SIG-M5 treated with dmso at 0.1 percent for 504 hours (cell line): ENCODE results near the gene ARMC10.
"Not testable (repeated sequence)": the region's sequence is repeated elsewhere in the genome, so short reads cannot be mapped to it uniquely, and the experiment has no call there.

Experiments used
- DNase-seq: peaks from one replicate; lab custom pipeline; 2025; ENCODE audit not compliant: unreplicated experiment; lab: John Stamatoyannopoulos, UW

ARMC10 gene

DNA sequence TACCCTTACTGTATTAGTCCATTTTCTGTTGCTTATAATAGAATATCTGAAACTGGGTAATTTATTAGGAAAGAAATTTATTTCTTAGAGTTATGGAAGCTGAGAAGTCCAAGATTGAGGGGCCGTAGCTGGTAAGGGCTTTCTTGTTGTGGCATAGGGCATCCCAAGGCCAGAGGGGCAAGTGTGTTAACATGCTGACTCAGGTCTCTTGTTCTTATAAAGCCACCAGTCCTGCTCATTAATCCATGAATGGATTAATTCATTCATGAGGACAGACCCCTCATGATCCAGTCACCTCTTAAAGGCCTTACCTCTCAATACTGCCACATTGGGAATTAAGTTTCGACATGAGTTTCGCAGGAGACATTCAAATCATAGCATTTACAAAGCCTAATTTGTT lies 2.4 kb downstream of the ARMC10 start:
- DNase-seq = no peak

DNA sequence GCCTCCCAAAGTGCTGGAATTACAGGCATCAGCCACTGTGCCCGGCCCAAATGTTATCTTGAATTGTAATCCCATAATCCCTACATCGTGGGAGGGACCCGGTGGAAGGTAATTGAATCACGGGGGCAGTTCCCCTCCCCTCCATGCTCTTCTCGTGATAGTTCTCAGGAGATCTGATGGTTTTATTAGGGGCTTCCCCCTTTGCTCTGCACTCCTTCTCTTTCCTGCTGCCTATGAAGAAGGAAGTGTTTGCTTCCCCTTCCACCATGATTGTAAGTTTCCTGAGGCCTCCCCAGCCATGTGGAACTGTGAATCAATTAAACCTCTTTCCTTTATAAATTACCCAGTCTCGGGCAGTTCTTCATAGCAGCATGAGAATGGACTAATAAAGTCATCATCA lies 3.3 kb downstream of the ARMC10 start:
- DNase-seq = not testable (repeated sequence)

- DNase-seq = no peak
Observed at GRCh38 chr7:103079836-103080235, 4.9 kb downstream of the ARMC10 start.

GRCh38 chr7:103080923-103081322 lies 6.0 kb downstream of the ARMC10 start:
- DNase-seq = no peak

- no peak for DNase-seq
Observed at GRCh38 chr7:103082497-103082896, 7.6 kb downstream of the ARMC10 start.

GRCh38 chr7:103083210-103083609 lies 8.3 kb downstream of the ARMC10 start:
- no peak for DNase-seq

DNA sequence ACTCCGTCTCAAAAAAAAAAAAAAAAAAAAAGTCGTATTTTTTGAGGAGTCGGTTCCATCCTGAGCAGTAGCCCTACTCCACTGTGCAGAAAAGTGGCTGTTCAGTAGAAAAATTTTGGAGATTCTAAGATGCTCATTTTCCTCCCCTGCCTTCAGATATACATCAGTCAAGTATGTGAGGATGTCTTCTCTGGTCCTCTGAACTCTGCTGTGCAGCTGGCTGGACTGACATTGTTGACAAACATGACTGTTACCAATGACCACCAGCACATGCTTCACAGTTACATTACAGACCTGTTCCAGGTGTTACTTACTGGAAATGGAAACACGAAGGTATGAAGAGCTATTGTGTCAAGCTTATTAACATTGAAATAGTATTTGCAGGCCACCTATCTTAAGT lies 17.4 kb downstream of the ARMC10 start:
- not testable (repeated sequence) for DNase-seq

DNA sequence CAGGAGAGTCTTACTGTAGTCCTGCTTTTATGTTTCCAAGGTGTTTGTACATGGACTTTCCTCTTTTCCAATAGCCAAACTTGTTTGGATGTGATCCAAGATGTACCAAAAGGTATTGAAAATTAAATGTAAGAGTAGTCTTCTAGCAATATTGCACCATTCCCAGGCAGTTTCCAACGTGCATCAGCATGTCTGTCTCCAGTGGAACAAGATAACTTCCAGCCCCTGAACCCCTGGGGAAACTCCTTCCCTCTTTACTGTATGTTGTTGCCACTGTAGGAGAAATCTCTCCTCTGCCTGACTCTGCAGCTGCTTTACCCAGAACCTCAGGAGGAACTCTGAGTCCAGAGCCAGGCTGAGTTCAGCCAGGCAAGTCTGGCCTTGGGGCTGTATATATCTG lies 18.5 kb downstream of the ARMC10 start:
- no peak for DNase-seq

DNA sequence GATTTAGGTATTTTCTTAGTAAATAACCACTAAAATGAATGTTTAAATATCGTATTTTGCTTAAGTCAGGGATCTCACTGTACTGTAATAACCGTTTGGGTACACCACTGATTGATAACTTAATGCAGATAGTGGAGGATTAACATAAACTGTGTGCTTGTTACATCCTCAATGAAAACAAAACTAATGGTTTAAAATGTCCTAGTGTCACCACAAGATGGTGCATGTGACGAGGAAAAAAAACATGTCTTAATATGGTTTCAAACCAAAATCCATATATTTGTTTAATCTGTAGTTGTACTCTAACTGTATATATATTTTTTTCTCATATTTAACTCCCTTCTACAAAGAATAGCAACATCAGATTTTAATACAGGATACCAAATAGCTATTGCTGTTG lies 19.2 kb downstream of the ARMC10 start:
- no peak for DNase-seq

DNA sequence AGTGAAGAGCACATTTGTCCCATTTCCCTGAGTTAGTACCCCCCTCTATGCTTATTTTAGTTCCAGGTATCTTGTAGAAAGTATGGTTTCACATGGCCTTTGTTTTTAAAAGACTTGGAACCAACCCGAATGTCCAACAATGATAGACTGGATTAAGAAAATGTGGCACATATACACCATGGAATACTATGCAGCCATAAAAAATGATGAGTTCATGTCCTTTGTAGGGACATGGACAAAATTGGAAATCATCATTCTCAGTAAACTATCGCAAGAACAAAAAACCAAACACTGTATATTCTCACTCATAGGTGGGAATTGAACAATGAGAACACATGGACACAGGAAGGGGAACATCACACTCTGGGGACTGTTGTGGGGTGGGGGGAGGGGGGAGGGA lies 20.6 kb downstream of the ARMC10 start:
- not testable (repeated sequence) for DNase-seq

DNA sequence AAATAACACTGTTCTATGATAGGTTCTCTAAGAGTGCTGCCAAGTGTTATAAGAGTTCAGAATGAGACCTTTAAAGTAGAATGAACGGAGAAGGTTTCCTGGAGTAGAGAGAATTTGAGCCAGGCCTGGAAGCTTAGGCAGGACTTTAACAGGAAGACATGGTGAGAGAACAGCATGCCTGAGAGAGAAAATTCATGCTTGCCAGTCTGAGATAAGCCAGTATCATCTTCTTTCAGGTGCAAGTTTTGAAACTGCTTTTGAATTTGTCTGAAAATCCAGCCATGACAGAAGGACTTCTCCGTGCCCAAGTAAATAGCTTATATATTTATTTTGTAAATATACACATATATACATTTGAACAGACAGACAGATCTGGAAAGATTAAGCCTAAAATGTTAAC lies 22.1 kb downstream of the ARMC10 start:
- DNase-seq = no peak

GRCh38 chr7:103100348-103100747 lies 25.4 kb downstream of the ARMC10 start:
- no peak for DNase-seq

DNA sequence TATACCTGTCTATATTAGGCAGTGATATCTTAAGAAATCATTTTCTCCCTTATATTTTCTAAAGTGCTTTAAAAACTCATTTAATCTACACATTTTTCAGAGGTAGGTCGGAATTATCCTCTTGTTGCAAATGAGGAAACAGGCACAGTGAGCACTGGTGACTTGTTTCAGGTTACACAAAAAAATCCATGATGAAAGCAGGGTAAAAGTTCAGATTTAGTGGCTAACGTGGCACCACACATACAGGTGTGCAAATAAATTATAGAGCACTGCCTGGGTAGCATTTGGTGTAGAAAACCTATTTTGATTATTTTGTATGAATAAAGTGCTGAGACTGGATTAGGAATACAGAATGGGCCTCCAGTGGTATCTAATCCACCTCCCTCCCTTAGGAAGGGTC lies 26.6 kb downstream of the ARMC10 start:
- DNase-seq = no peak

DNA sequence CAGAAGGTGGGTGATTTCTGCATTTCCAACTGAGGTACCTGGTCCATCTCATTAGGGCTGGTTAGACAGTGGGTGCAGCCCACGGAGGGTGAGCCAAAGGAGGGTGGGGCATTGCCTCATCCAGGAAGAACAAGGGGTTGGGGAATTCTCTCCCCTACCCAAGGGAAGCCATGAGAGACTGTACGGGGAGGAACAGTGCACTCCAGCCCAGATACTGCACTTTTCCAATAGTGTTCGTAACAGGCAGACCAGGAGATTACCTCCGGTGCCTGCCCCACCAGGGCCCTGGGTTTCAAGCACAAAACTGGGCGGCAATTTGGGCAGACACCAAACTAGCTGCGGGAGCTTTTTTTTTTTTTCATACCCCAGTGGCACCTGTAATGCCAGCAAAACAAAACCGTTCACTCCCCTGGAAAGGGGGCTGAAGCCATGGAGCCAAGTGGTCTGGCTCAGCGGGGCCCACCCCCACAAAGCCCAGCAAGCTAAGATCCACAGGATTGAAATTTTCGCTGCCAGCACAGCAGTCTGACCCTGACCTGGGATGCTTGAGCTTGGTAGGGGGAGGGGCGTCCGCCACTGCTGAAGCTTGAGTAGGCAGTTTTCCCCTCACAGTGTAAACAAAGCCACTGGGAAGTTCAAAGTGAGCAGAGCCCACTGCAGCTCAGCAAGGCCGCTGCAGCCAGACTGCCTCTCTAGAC lies 31.2 kb downstream of the ARMC10 start:
- DNase-seq = no peak

- DNase-seq = not testable (repeated sequence)
Observed at GRCh38 chr7:103106703-103107070, 31.7 kb downstream of the ARMC10 start.

DNA sequence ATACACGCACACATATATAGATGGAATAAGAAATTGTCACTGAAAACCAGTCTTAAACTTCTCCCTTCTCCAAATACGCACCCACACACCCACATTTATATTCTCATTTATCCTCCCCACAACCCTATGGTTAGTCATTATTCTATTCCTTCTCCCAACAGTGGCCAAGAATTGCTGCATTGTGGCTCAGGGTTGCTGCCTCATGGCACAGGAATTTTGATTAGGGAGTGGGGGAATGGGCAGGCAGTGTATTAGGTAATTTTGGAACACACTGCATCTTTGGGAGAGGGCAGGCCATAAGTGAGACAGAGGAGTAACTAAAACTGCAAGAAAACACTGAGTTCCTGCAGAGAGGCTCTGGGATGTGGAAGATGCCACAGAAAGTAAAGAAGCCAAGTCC lies 38.2 kb downstream of the ARMC10 start:
- no peak for DNase-seq

DNA sequence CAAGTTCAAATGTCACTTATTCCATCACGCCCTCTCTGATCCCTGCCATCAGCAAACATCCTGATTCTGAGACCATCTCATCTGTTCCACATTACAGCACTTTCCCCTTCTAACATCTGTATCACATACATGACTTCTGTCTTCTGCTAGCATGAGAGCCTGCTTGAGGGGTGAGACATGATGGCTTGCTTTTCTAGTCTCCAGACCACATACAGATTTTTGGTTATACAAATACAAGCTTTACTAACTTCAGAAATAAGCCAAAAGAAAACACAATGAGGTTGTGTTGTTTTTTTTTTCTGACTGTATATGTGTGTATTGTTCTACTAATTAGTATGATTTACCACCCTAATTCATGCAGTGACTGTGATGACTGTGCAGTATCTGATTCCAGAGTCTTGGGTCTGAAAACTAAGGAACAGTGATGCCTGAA lies 39.7 kb downstream of the ARMC10 start:
- no peak for DNase-seq

GRCh38 chr7:103115771-103116170 lies 40.8 kb downstream of the ARMC10 start:
- DNase-seq = no peak

DNA sequence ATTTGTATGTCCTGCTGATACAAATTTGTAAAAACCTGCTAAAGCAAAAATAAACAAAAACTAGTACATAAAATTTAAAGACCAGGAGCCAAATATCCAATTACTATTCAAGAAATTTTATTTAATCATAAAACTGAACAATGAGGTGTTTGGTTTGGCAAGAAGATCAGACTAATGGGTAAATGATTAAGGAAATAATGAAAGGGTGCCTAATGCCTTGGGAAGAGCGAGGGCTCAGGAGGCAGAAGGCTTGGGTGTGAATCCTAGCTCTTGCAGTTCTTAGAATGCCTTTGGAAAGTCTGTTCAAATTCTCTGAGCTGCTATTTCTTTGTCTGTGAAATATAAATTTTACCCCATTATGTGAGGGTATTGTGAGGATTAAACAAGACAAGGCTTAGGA lies 41.6 kb downstream of the ARMC10 start:
- no peak for DNase-seq

DNA sequence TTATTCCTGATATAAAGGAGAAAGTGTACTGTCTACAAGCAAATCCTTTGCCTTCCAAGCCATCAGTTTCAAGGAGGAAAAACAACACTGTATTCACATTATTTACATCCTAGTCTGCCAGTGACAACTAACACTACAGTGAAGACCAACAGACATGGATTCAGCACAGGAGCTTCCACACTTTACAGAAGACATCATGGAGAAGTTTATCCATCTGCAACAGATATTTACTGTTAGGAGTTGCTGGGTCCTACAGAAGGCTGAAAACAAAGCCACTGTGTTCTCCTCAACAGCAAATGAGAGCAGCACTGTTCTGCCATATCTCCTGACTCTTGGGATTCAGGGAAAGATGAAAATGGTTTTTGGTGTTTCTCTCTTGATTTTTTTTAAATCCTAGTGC lies 42.1 kb downstream of the ARMC10 start:
- no peak for DNase-seq

- DNase-seq = no peak
Observed at GRCh38 chr7:103117465-103117864, 42.5 kb downstream of the ARMC10 start.

GRCh38 chr7:103119791-103120291 lies 44.9 kb downstream of the ARMC10 start:
- no peak for DNase-seq

GRCh38 chr7:103120362-103120761 lies 45.4 kb downstream of the ARMC10 start:
- no peak for DNase-seq
